Measurements from ENCODE around the gene SEC61A1. TPM values are rescaled to one million over a fixed set of nuclear protein-coding genes. Genes with fewer than 3 reads are reported as not detected.

Gene SEC61A1
- 53.7 TPM for polyA plus RNA-seq (2012; ENCODE audit: missing spikeins)

- peak; percentile 96 for DNase-seq (ENCODE audit: insufficient read length)
- peak; percentile 97 for FAIRE-seq
- TF ChIP-seq POLR2AphosphoS5 (IDR thresholded peaks at IDR 0.05; ENCODE audit: low read depth, low read length) (peak; percentile 83), POLR2A (IDR thresholded peaks at IDR 0.05; ENCODE audit: low read depth, low read length) (peak; percentile 94), TAF1 (IDR thresholded peaks at IDR 0.05; ENCODE audit: borderline replicate concordance, low read depth, low read length) (peak; percentile 85)
Measured at GRCh38 chr3:128051837-128052594, at the start of gene SEC61A1. TSS of gene SEC61A1 (plus strand) at chr3:128052437. CDS start at chr3:128052553, 116 bp downstream.

- TF ChIP-seq TAF1 (IDR thresholded peaks at IDR 0.05; ENCODE audit: borderline replicate concordance, low read depth, low read length) (no peak), POLR2A (IDR thresholded peaks at IDR 0.05; ENCODE audit: low read depth, low read length) (no peak), POLR2AphosphoS5 (IDR thresholded peaks at IDR 0.05; ENCODE audit: low read depth, low read length) (no peak)
- no peak for FAIRE-seq
- no peak for DNase-seq (ENCODE audit: insufficient read length)
Measured at GRCh38 chr3:128004661-128005060, 47.6 kb upstream of the SEC61A1 start.

GRCh38 chr3:128006061-128007032 lies 45.9 kb upstream of the SEC61A1 start:
- FAIRE-seq (no peak), DNase-seq (ENCODE audit: insufficient read length) (no peak)
- TF ChIP-seq POLR2AphosphoS5 (IDR thresholded peaks at IDR 0.05; ENCODE audit: low read depth, low read length) (no peak), POLR2A (IDR thresholded peaks at IDR 0.05; ENCODE audit: low read depth, low read length) (no peak), TAF1 (IDR thresholded peaks at IDR 0.05; ENCODE audit: borderline replicate concordance, low read depth, low read length) (no peak)

GRCh38 chr3:128007033-128007424 lies 45.2 kb upstream of the SEC61A1 start:
- TF ChIP-seq TAF1 (IDR thresholded peaks at IDR 0.05; ENCODE audit: borderline replicate concordance, low read depth, low read length) (no peak), POLR2AphosphoS5 (IDR thresholded peaks at IDR 0.05; ENCODE audit: low read depth, low read length) (no peak), POLR2A (IDR thresholded peaks at IDR 0.05; ENCODE audit: low read depth, low read length) (no peak)
- FAIRE-seq = no peak
- DNase-seq (ENCODE audit: insufficient read length) = no peak

GRCh38 chr3:128009952-128010846 lies 42.0 kb upstream of the SEC61A1 start:
- DNase-seq (ENCODE audit: insufficient read length) (no peak), FAIRE-seq (no peak)
- TF ChIP-seq POLR2AphosphoS5 (IDR thresholded peaks at IDR 0.05; ENCODE audit: low read depth, low read length) (no peak), TAF1 (IDR thresholded peaks at IDR 0.05; ENCODE audit: borderline replicate concordance, low read depth, low read length) (no peak), POLR2A (IDR thresholded peaks at IDR 0.05; ENCODE audit: low read depth, low read length) (no peak)

- FAIRE-seq (no peak), DNase-seq (ENCODE audit: insufficient read length) (no peak)
- TF ChIP-seq POLR2AphosphoS5 (IDR thresholded peaks at IDR 0.05; ENCODE audit: low read depth, low read length) (no peak), POLR2A (IDR thresholded peaks at IDR 0.05; ENCODE audit: low read depth, low read length) (no peak), TAF1 (IDR thresholded peaks at IDR 0.05; ENCODE audit: borderline replicate concordance, low read depth, low read length) (no peak)
Measured at GRCh38 chr3:128011140-128011539, 41.1 kb upstream of the SEC61A1 start.

DNA sequence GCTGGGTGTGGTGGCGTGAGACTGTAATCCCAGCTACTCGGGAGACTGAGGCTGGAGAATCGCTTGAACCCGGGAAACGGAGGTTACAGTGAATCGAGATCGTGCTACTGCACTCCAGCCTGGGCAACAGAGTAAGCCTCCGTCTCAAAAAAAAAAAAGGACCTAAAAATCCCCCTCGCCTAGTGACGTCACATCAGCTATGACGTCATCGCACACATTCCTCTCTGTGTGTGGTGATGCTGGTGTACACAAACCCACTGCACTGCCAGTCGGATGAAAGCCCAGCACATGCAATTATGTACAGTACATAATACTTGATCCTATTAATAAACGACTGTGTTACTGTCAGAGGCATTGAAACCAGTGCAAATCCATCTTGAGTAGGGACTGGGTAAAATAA lies 40.2 kb upstream of the SEC61A1 start:
- DNase-seq (ENCODE audit: insufficient read length) (no peak), FAIRE-seq (no peak)
- TF ChIP-seq POLR2A (IDR thresholded peaks at IDR 0.05; ENCODE audit: low read depth, low read length) (no peak), POLR2AphosphoS5 (IDR thresholded peaks at IDR 0.05; ENCODE audit: low read depth, low read length) (no peak), TAF1 (IDR thresholded peaks at IDR 0.05; ENCODE audit: borderline replicate concordance, low read depth, low read length) (no peak)

- TF ChIP-seq TAF1 (IDR thresholded peaks at IDR 0.05; ENCODE audit: borderline replicate concordance, low read depth, low read length) = no peak
- no peak for TF ChIP-seq POLR2A (IDR thresholded peaks at IDR 0.05; ENCODE audit: low read depth, low read length)
- no peak for TF ChIP-seq POLR2AphosphoS5 (IDR thresholded peaks at IDR 0.05; ENCODE audit: low read depth, low read length)
- FAIRE-seq (no peak), DNase-seq (ENCODE audit: insufficient read length) (no peak)
Measured at GRCh38 chr3:128014548-128014947, 37.7 kb upstream of the SEC61A1 start.

GRCh38 chr3:128016502-128016901 lies 35.7 kb upstream of the SEC61A1 start:
- TF ChIP-seq POLR2A (IDR thresholded peaks at IDR 0.05; ENCODE audit: low read depth, low read length) (no peak), POLR2AphosphoS5 (IDR thresholded peaks at IDR 0.05; ENCODE audit: low read depth, low read length) (no peak)
- no peak for DNase-seq (ENCODE audit: insufficient read length)
- FAIRE-seq = no peak

GRCh38 chr3:128021768-128022372 lies 30.4 kb upstream of the SEC61A1 start:
- TF ChIP-seq POLR2A (IDR thresholded peaks at IDR 0.05; ENCODE audit: low read depth, low read length) = no peak
- TF ChIP-seq TAF1 (IDR thresholded peaks at IDR 0.05; ENCODE audit: borderline replicate concordance, low read depth, low read length) = no peak
- no peak for TF ChIP-seq POLR2AphosphoS5 (IDR thresholded peaks at IDR 0.05; ENCODE audit: low read depth, low read length)
- no peak for DNase-seq (ENCODE audit: insufficient read length)
- no peak for FAIRE-seq

Data from GM12892 (cell line).